Colonic mucosa (tissue), 4 donors: Measurements from ENCODE around the gene CLDN18. TPM values are rescaled to one million over a fixed set of nuclear protein-coding genes. Genes with fewer than 3 reads are reported as not detected.

Source experiments
- DNase-seq: peaks from one replicate; pipeline ENCODE4 v3.0.0-alpha.2; 2020
- H3K27ac ChIP-seq: fragments of 200-600 bp; one replicate; pipeline ENCODE4 v1.8.0; 2021
- H3K27me3 ChIP-seq: fragments of 200-600 bp; one replicate; pipeline ENCODE4 v1.8.0; 2021
- H3K36me3 ChIP-seq: fragments of 200-600 bp; one replicate; pipeline ENCODE4 v1.8.0; 2021
- H3K4me1 ChIP-seq: fragments of 200-600 bp; one replicate; pipeline ENCODE4 v1.8.0; 2021; ENCODE audit warnings: mild to moderate bottlenecking
- H3K4me3 ChIP-seq: fragments of 200-600 bp; one replicate; pipeline ENCODE4 v1.8.0; 2021
- H3K9ac ChIP-seq, 2 donors: one replicate each; pipeline ENCODE4 v1.7.0; 2013; ENCODE audit warnings: control low read depth in 2 of 2, low read depth in 2 of 2, low read length in 2 of 2
- H3K9me3 ChIP-seq: fragments of 200-600 bp; one replicate; pipeline ENCODE4 v1.8.0; 2021
- intact Hi-C: fragments of 100-400 bp; cut with DNase I; formaldehyde crosslinking; loops from one replicate; pipeline ENCODE4 v1.14.1; 2022
- total RNA-seq, 2 donors: library from RNA; stranded (reverse); fragmentation: NEBNext Ultra II Directional in 1 of 2; extraction: Animal tissue kit (Norgen Biotek cat#: 25700) in 1 of 2; gene quantifications; one replicate each; pipeline ENCODE4 v1.2.1, GENCODE V29; 2021
- TF ChIP-seq, protein P1 (sequence below): fragments of 200-600 bp; IDR thresholded peaks from one replicate; pipeline ENCODE4 v1.8.0; 2022; ENCODE audit warnings: antibody characterized with exemption, mild to moderate bottlenecking
- donor health status: healthy.
- donor health status: DM: no; HTN: no; CAD: no.
- donor health status: DM: no; HTN: no; CAD: no.

CLDN18 gene
- under 1 TPM; 0.11 to 0.44 TPM for total RNA-seq

DNA sequence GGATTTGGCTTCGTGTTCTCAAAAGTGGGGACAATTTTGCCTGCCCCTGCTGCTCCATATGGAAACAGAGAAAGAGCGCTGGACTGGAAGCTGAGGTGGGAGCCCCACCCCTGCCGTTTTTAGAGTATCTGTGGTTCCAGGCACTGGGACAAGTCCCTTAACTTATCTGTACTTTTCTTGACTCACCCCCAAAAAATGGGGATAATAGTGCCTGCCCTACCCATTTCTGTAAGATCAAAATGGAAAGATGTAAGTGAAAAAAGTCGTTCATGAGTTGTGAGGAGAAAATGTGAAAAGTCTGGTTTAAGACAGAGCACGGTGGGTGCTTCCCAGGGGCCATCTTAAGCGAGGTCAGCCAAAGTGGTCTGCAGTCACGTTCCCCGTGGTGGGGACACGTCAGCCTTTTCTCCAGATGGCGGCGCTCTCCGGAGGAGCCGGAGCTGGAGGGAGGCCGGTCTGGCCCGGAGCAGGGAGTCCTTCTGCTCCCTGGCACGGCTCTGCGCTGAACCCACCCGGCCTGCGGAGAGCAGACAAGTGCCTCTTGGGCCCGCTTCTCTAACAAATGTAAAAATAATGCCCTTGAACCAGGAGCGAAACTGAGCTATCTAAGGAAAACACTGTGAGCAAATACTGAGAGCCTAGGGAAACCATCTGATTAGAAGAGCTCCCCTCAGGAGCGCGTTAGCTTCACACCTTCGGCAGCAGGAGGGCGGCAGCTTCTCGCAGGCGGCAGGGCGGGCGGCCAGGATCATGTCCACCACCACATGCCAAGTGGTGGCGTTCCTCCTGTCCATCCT lies at the start of gene CLDN18:
CLDN18 (plus strand) TSS at position 690 of the 797 bp plus-strand sequence; CDS start at position 751, 61 bp downstream.
- no peak for DNase-seq
- H3K27me3 ChIP-seq, result no peaks in the 10 kb centered on the region
- H3K27ac ChIP-seq, result no peak within 1 kb of the TSS
- no peak within 1 kb of the TSS for H3K4me3 ChIP-seq
- H3K9me3 ChIP-seq, result no peaks in the 10 kb centered on the region
- intact Hi-C loops, result no loop called here
- TF ChIP-seq, protein P1, sequence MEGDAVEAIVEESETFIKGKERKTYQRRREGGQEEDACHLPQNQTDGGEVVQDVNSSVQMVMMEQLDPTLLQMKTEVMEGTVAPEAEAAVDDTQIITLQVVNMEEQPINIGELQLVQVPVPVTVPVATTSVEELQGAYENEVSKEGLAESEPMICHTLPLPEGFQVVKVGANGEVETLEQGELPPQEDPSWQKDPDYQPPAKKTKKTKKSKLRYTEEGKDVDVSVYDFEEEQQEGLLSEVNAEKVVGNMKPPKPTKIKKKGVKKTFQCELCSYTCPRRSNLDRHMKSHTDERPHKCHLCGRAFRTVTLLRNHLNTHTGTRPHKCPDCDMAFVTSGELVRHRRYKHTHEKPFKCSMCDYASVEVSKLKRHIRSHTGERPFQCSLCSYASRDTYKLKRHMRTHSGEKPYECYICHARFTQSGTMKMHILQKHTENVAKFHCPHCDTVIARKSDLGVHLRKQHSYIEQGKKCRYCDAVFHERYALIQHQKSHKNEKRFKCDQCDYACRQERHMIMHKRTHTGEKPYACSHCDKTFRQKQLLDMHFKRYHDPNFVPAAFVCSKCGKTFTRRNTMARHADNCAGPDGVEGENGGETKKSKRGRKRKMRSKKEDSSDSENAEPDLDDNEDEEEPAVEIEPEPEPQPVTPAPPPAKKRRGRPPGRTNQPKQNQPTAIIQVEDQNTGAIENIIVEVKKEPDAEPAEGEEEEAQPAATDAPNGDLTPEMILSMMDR, result no peak
- no peaks in the 10 kb centered on the region for H3K4me1 ChIP-seq
- no peak within 1 kb of the TSS for H3K9ac ChIP-seq
- no peaks in the 10 kb centered on the region for H3K36me3 ChIP-seq

- no peak overlapping the region for H3K9ac ChIP-seq
- H3K9me3 ChIP-seq, result no peaks in the 10 kb centered on the region
- no peak overlapping the region for H3K4me3 ChIP-seq
- H3K27ac ChIP-seq, result no peak overlapping the region
- H3K36me3 ChIP-seq, result no peaks in the 10 kb centered on the region
- TF ChIP-seq, protein P1, result no peak
- DNase-seq, result no peak
- H3K27me3 ChIP-seq, result no peaks in the 10 kb centered on the region
- intact Hi-C loops, result no loop called here
- H3K4me1 ChIP-seq, result no peaks in the 10 kb centered on the region
Measured at GRCh38 chr3:137962251-137962650, 47.7 kb upstream of the CLDN18 start.

GRCh38 chr3:137963463-137963862 lies 46.5 kb upstream of the CLDN18 start:
- Histone ChIP-seq H3K27ac (no peak overlapping the region), H3K9me3 (no peaks in the 10 kb centered on the region), H3K9ac (no peak overlapping the region), H3K4me3 (no peak overlapping the region), H3K4me1 (no peaks in the 10 kb centered on the region), H3K36me3 (no peaks in the 10 kb centered on the region), H3K27me3 (no peaks in the 10 kb centered on the region)
- TF ChIP-seq, protein P1, result no peak
- DNase-seq, result no peak
- intact Hi-C loops, result no loop called here

GRCh38 chr3:137970914-137971831 lies 38.8 kb upstream of the CLDN18 start:
- DNase-seq, result peak; percentile 78

GRCh38 chr3:137972396-137972795 lies 37.6 kb upstream of the CLDN18 start:
- H3K9me3 ChIP-seq, result no peaks in the 10 kb centered on the region
- TF ChIP-seq, protein P1, result no peak
- H3K4me1 ChIP-seq, result no peaks in the 10 kb centered on the region
- H3K36me3 ChIP-seq, result no peaks in the 10 kb centered on the region
- DNase-seq, result no peak
- no peak overlapping the region for H3K9ac ChIP-seq
- H3K27me3 ChIP-seq, result no peaks in the 10 kb centered on the region
- no peak overlapping the region for H3K4me3 ChIP-seq
- H3K27ac ChIP-seq, result no peak overlapping the region
- intact Hi-C loops, result loop anchor here (10.0 kb wide), 1 partner anchor 868 kb away; no protein-coding TSS in a partner anchor

More at GRCh38 chr3:137970914-137971831, 38.8 kb upstream of the CLDN18 start:
- no peaks in the 10 kb centered on the region for H3K4me1 ChIP-seq
- H3K36me3 ChIP-seq, result no peaks in the 10 kb centered on the region
- H3K4me3 ChIP-seq, result no peak overlapping the region
- no peaks in the 10 kb centered on the region for H3K9me3 ChIP-seq
- no peak overlapping the region for H3K9ac ChIP-seq
- no peak overlapping the region for H3K27ac ChIP-seq
- intact Hi-C loops, result loop anchor here (10.0 kb wide), 1 partner anchor 866 kb away; no protein-coding TSS in a partner anchor
- H3K27me3 ChIP-seq, result no peaks in the 10 kb centered on the region
- TF ChIP-seq, protein P1, result peak; percentile 69
